Left lung (tissue), 10 donors: Measurements from ENCODE around the gene TMEM63B. TPM values are rescaled to one million over a fixed set of nuclear protein-coding genes. Genes with fewer than 3 reads are reported as not detected.

Source experiments
- ATAC-seq: fragments of 200-7000 bp; cut with Tn5 transposase; one replicate; pipeline ENCODE4 v1.9.1; 2020; ENCODE audit warnings: moderate library complexity
- DNase-seq, 4 donors: peaks; one replicate each; pipeline ENCODE4 v3.0.0-alpha.2; 2013 to 2020
- H3K27ac ChIP-seq, 2 donors: fragments of 200-600 bp; sonication (generic) in 1 of 2; one replicate each; pipeline versions ENCODE4 v1.5.0 to v1.8.0; 2020 to 2021
- H3K27me3 ChIP-seq, 2 donors: fragments of 200-600 bp; sonication (generic) in 1 of 2; one replicate each; pipeline versions ENCODE4 v1.5.0 to v1.8.0; 2020 to 2021
- H3K36me3 ChIP-seq, 2 donors: fragments of 200-600 bp; sonication (generic) in 1 of 2; one replicate each; pipeline versions ENCODE4 v1.5.0 to v1.8.0; 2020 to 2021
- H3K4me1 ChIP-seq, 2 donors: fragments of 200-600 bp; one replicate each; pipeline ENCODE4 v1.8.0; 2021
- H3K4me3 ChIP-seq, 2 donors: fragments of 200-600 bp; sonication (generic) in 1 of 2; one replicate each; pipeline versions ENCODE4 v1.5.0 to v1.8.0; 2020 to 2021; ENCODE audit warnings: mild to moderate bottlenecking in 1 of 2
- H3K9me3 ChIP-seq, 2 donors: fragments of 200-600 bp; sonication (generic) in 1 of 2; one replicate each; pipeline versions ENCODE4 v1.5.0 to v1.8.0; 2020 to 2021
- intact Hi-C, 2 donors: fragments of 100-400 bp; cut with DNase I; formaldehyde crosslinking; loops; one replicate each; pipeline versions ENCODE4 v1.11.2 to v1.14.2; 2022
- polyA plus RNA-seq, 6 donors: library from polyadenylated mRNA; unstranded; fragments of 120-200 nt; gene quantifications; one replicate each; pipeline ENCODE4 v1.2.1, GENCODE V29; 2013; ENCODE audit not compliant: insufficient read length in 6 of 6
- total RNA-seq, 2 donors: library from RNA; stranded (reverse); fragmentation: NEBNext Ultra II Directional; extraction: Animal tissue kit (Norgen Biotek cat#: 25700); gene quantifications; one replicate each; pipeline ENCODE4 v1.2.1, GENCODE V29; 2021
- TF ChIP-seq, protein P1 (sequence below), 2 donors: fragments of 200-600 bp; sonication (generic) in 1 of 2; IDR thresholded peaks; one replicate each; pipeline versions ENCODE4 v1.5.0 to v1.8.0; 2021; ENCODE audit warnings: antibody characterized with exemption in 2 of 2
- donor health status: DM: no; HTN: yes; CAD: no.
- donor health status: DM: no; HTN: no; CAD: no.

The TMEM63B gene
- total and polyA plus RNA-seq, 8 donors, result 29.8 to 186 (median 33.8) TPM

DNA sequence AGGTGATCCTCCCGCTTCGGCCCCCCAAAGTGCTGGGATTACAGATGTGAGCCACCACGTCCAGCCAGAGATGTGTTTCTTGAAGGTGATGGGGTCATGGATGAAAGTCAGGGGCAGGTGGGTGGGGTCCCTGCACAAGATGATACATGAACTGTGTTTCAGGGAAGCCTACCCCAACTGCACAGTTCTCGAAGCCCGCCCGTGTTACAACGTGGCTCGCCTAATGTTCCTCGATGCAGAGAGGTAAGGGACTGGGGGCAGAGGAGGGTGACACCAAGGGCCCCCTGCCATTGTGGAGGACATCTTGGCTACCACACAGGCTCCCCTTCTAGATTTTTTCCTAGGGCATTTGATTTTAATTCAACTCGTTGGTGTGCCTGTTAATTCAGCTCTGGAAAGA is 19.3 kb downstream of the TMEM63B start:
- no peak for ATAC-seq
- no peak overlapping the region for H3K4me3 ChIP-seq
- no peaks in the 10 kb centered on the region for H3K27me3 ChIP-seq
- TF ChIP-seq, protein P1, sequence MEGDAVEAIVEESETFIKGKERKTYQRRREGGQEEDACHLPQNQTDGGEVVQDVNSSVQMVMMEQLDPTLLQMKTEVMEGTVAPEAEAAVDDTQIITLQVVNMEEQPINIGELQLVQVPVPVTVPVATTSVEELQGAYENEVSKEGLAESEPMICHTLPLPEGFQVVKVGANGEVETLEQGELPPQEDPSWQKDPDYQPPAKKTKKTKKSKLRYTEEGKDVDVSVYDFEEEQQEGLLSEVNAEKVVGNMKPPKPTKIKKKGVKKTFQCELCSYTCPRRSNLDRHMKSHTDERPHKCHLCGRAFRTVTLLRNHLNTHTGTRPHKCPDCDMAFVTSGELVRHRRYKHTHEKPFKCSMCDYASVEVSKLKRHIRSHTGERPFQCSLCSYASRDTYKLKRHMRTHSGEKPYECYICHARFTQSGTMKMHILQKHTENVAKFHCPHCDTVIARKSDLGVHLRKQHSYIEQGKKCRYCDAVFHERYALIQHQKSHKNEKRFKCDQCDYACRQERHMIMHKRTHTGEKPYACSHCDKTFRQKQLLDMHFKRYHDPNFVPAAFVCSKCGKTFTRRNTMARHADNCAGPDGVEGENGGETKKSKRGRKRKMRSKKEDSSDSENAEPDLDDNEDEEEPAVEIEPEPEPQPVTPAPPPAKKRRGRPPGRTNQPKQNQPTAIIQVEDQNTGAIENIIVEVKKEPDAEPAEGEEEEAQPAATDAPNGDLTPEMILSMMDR (IDR thresholded peaks at IDR 0.05), result no peak
- H3K27ac ChIP-seq, result no peak overlapping the region
- no peaks in the 10 kb centered on the region for H3K9me3 ChIP-seq
- H3K4me1 ChIP-seq, result peaks cover 0 to 2% of the 10 kb centered on the region in 2 donors
- DNase-seq, result no peak
- peaks cover 0 to 85% of the 10 kb centered on the region in 2 donors for H3K36me3 ChIP-seq
- intact Hi-C loops, result no loop called here

DNA sequence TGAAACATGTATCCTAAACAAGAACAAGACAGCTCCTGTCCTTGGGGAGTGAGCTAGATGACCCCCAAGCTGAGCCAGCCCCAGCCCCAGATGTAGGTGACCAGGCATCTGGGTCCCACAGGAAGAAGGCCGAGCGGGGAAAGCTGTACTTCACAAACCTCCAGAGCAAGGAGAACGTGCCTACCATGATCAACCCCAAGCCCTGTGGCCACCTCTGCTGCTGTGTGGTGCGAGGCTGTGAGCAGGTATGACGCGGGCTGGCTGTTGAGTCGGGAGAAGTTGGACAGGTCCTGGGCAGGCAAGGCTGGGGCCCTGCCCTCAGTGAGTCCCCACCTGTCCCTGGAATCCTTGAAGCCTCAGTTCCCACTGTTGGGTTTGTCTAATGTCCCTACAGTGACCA is 19.9 kb downstream of the TMEM63B start:
- DNase-seq, result no peak
- H3K4me1 ChIP-seq, result peaks cover 0 to 5% of the 10 kb centered on the region in 2 donors
- no peaks in the 10 kb centered on the region for H3K9me3 ChIP-seq
- no peaks in the 10 kb centered on the region for H3K27me3 ChIP-seq
- no peak overlapping the region for H3K4me3 ChIP-seq
- H3K27ac ChIP-seq, result no peak overlapping the region
- no peak for ATAC-seq
- H3K36me3 ChIP-seq, result peaks cover 0 to 80% of the 10 kb centered on the region in 2 donors
- TF ChIP-seq, protein P1 (IDR thresholded peaks at IDR 0.05), result no peak
- intact Hi-C loops, result no loop called here

DNA sequence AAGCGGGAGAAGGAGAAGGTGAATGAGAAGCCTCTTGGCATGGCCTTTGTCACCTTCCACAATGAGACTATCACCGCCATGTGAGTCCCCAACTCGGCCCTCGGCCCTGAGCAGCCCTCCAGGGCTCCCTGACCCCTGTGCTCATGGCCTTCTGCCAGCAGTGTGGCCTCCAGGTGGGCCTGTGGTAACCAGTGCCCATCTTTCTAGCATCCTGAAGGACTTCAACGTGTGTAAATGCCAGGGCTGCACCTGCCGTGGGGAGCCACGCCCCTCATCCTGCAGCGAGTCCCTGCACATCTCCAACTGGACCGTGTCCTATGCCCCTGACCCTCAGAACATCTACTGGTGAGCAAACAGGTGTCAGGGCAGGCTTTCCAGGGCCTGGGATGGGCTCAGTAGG is 21.0 kb downstream of the TMEM63B start:
- Histone ChIP-seq H3K27ac (no peak overlapping the region), H3K4me3 (no peak overlapping the region), H3K9me3 (no peaks in the 10 kb centered on the region), H3K27me3 (no peaks in the 10 kb centered on the region), H3K36me3 (peaks cover 0 to 78% of the 10 kb centered on the region in 2 donors), H3K4me1 (peaks cover 0 to 5% of the 10 kb centered on the region in 2 donors)
- intact Hi-C loops, result no loop called here
- DNase-seq (no peak), ATAC-seq (no peak)
- TF ChIP-seq, protein P1 (IDR thresholded peaks at IDR 0.05), result no peak

DNA sequence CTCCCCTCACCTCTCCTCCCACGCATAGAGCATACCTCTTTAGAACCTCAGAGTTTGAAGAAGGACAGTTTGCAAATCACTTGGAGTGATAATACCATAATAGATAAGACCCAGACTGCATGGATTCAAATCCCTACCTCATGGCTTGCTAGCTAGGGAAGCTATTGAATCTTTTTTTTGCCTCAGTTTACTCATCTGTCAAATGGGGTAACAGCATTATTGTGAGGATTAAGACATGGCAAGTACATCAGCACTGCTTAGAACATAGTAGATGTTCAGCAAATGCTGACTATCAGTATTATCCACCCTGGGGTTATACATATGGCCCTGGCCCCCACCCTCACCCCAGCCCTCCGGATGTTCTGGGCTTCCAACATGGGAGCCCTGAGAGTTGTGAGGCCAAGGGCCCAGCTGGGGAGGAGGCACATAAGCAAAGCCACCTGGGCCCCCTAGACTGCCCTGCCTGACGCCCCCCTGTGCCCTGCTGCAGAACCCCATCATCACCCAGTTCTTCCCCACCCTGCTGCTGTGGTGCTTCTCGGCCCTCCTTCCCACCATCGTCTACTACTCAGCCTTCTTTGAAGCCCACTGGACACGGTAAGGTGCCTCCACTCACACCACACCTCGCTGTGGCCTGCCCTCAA is 22.1 kb downstream of the TMEM63B start:
- no peak for DNase-seq
- TF ChIP-seq, protein P1 (IDR thresholded peaks at IDR 0.05), result no peak
- no peak overlapping the region for H3K4me3 ChIP-seq
- intact Hi-C loops, result loop anchor here (5.0 kb wide), 1 partner anchor 52 kb away; no protein-coding TSS in a partner anchor
- H3K36me3 ChIP-seq, result peaks cover 0 to 78% of the 10 kb centered on the region in 2 donors
- no peaks in the 10 kb centered on the region for H3K27me3 ChIP-seq
- no peak for ATAC-seq
- H3K4me1 ChIP-seq, result peaks cover 0 to 5% of the 10 kb centered on the region in 2 donors
- no peak overlapping the region for H3K27ac ChIP-seq
- no peaks in the 10 kb centered on the region for H3K9me3 ChIP-seq

DNA sequence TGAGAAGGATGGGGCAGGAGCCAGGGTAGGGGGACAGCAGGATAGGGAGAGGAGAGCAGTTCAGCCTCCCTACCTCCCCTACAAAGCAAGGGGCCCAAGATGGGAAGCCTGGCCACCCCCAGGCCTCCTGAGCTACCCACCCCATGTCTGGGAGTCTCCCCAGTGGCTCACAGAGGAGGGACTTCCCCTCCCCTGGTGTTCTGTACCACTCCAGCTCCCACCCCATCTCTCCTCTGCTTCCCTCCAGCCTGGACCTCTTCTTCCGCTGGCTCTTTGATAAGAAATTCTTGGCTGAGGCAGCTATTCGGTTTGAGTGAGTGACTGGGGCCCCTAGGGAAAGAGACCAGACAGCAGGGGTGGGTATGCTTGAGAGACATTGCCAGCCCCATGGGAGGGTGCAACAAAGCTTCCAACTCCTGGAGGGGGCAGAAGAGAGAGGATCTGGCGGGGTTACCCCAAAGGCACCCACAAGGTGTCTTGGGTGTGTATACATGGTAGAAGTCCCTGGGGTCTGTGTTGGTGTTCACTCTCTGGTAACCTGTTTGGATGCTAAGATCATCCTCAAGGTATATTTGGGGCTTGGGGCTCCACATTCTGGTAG is 23.1 kb downstream of the TMEM63B start:
- intact Hi-C loops, result loop anchor here (5.0 kb wide), 1 partner anchor 53 kb away; no protein-coding TSS in a partner anchor
- TF ChIP-seq, protein P1 (IDR thresholded peaks at IDR 0.05), result no peak
- no peaks in the 10 kb centered on the region for H3K9me3 ChIP-seq
- DNase-seq (no peak), ATAC-seq (no peak)
- no peaks in the 10 kb centered on the region for H3K27me3 ChIP-seq
- H3K4me3 ChIP-seq, result no peak overlapping the region
- H3K36me3 ChIP-seq, result peaks cover 0 to 73% of the 10 kb centered on the region in 2 donors
- no peak overlapping the region for H3K27ac ChIP-seq
- peaks cover 0 to 5% of the 10 kb centered on the region in 2 donors for H3K4me1 ChIP-seq
